WTC11 (cell line): ENCODE results near the gene MED22. TPM values are rescaled to one million over a fixed set of nuclear protein-coding genes. Genes with fewer than 3 reads are reported as not detected.

Experiments
- ATAC-seq: fragments of 200-7000 bp; cut with Tn5 transposase; 2 replicates; pipeline ENCODE4 v1.10.0; 2021; ENCODE audit warnings: mild to moderate bottlenecking, moderate library complexity
- CTCF ChIA-PET: fragments of 300-600 bp; sonication (Branson Sonifier 250); formaldehyde crosslinking; loops from one replicate; lab custom pipeline; 2021; ENCODE audit warnings: antibody characterized with exemption; lab: Charles Lee
- POLR2A ChIA-PET: fragments of 350-600 bp; sonication (Branson Sonifier 250); formaldehyde crosslinking; loops from one replicate; lab custom pipeline; 2021; ENCODE audit warnings: antibody characterized with exemption; lab: Charles Lee
- DNase-seq: peaks from one replicate; pipeline ENCODE4 v3.0.0; 2021; ENCODE audit warnings: low spot score
- H3K27ac Mint-ChIP-seq: 2 replicates; pipeline ENCODE4 v1.8.0; 2021; ENCODE audit warnings: mixed read lengths
- H3K27me3 Mint-ChIP-seq: 2 replicates; pipeline ENCODE4 v1.8.0; 2021; ENCODE audit warnings: low read depth, mild to moderate bottlenecking, moderate library complexity, mixed read lengths
- H3K36me3 Mint-ChIP-seq: 2 replicates; pipeline ENCODE4 v1.8.0; 2021; ENCODE audit warnings: mixed read lengths
- H3K4me1 Mint-ChIP-seq: 2 replicates; pipeline ENCODE4 v1.8.0; 2022; ENCODE audit warnings: mixed read lengths
- H3K4me3 Mint-ChIP-seq: 2 replicates; pipeline ENCODE4 v1.8.0; 2021; ENCODE audit warnings: mild to moderate bottlenecking, moderate library complexity, mixed read lengths
- H3K9me3 Mint-ChIP-seq: 2 replicates; pipeline ENCODE4 v1.8.0; 2021; ENCODE audit warnings: mixed read lengths
- CREB1 ChIP-seq: sonication (generic); formaldehyde crosslinking; IDR thresholded peaks from 2 replicates; pipeline ENCODE4 v1.8.0; 2023; ENCODE audit warnings: mild to moderate bottlenecking, missing genetic modification reagents
- ELF4 ChIP-seq: sonication (generic); formaldehyde crosslinking; IDR thresholded peaks from 2 replicates; pipeline ENCODE4 v1.8.1; 2022; ENCODE audit warnings: low read depth, mild to moderate bottlenecking, moderate library complexity, missing genetic modification reagents
- GTF2I ChIP-seq: fragments of 250-450 bp; sonication (Bioruptor Pico); conservative IDR thresholded peaks from 2 replicates; pipeline ENCODE4 v1.4.0; 2021; ENCODE audit warnings: mild to moderate bottlenecking
- HMGA2 ChIP-seq: fragments of 250-450 bp; sonication (Bioruptor Pico); IDR thresholded peaks from 2 replicates; pipeline ENCODE4 v1.4.0; 2021; ENCODE audit warnings: mild to moderate bottlenecking, moderate library complexity
- JUN ChIP-seq: sonication (generic); formaldehyde crosslinking; IDR thresholded peaks from 2 replicates; pipeline ENCODE4 v1.8.0; 2023; ENCODE audit warnings: mild to moderate bottlenecking, missing genetic modification reagents
- MYBL2 ChIP-seq: sonication (generic); formaldehyde crosslinking; IDR thresholded peaks from 2 replicates; pipeline ENCODE4 v1.8.1; 2023; ENCODE audit warnings: mild to moderate bottlenecking, moderate library complexity, missing genetic modification reagents
- NR1H2 ChIP-seq: sonication (generic); formaldehyde crosslinking; IDR thresholded peaks from 2 replicates; pipeline ENCODE4 v1.9.0; 2021; ENCODE audit warnings: mild to moderate bottlenecking, moderate library complexity, missing genetic modification reagents
- NR2C2 ChIP-seq: sonication (generic); formaldehyde crosslinking; IDR thresholded peaks from 2 replicates; pipeline ENCODE4 v1.8.0; 2022; ENCODE audit warnings: mild to moderate bottlenecking, missing genetic modification reagents
- NR3C1 ChIP-seq: sonication (generic); formaldehyde crosslinking; conservative IDR thresholded peaks from 2 replicates; pipeline ENCODE4 v1.8.1; 2023; ENCODE audit warnings: low read depth, mild to moderate bottlenecking, missing genetic modification reagents
- RELA ChIP-seq: sonication (generic); formaldehyde crosslinking; IDR thresholded peaks from 2 replicates; pipeline ENCODE4 v1.8.1; 2022; ENCODE audit warnings: missing genetic modification reagents, mild to moderate bottlenecking, borderline replicate concordance
- RORB ChIP-seq: fragments of 250-450 bp; sonication (Bioruptor Pico); IDR thresholded peaks from 2 replicates; pipeline ENCODE4 v1.9.0; 2021; ENCODE audit warnings: mild to moderate bottlenecking
- SOX15 ChIP-seq: fragments of 250-450 bp; sonication (Bioruptor Pico); IDR thresholded peaks from 2 replicates; pipeline ENCODE4 v1.9.0; 2021; ENCODE audit warnings: mild to moderate bottlenecking
- TCF7 ChIP-seq: sonication (generic); formaldehyde crosslinking; IDR thresholded peaks from 2 replicates; pipeline ENCODE4 v1.8.0; 2022; ENCODE audit warnings: mild to moderate bottlenecking, low read depth, missing genetic modification reagents, moderate library complexity
- TEAD1 ChIP-seq: sonication (generic); formaldehyde crosslinking; IDR thresholded peaks from 2 replicates; pipeline ENCODE4 v1.8.0; 2022; ENCODE audit warnings: mild to moderate bottlenecking, missing genetic modification reagents
- ZNF138 ChIP-seq: sonication (generic); formaldehyde crosslinking; conservative IDR thresholded peaks from 2 replicates; pipeline ENCODE4 v1.8.1; 2022; ENCODE audit warnings: mild to moderate bottlenecking, moderate library complexity, missing genetic modification reagents
- ZNF232 ChIP-seq: sonication (generic); formaldehyde crosslinking; IDR thresholded peaks from 2 replicates; pipeline ENCODE4 v1.8.0; 2022; ENCODE audit warnings: mild to moderate bottlenecking, missing genetic modification reagents
- ZNF263 ChIP-seq: sonication (generic); formaldehyde crosslinking; IDR thresholded peaks from 2 replicates; pipeline ENCODE4 v1.8.1; 2022; ENCODE audit warnings: low read depth, mild to moderate bottlenecking, moderate library complexity, missing genetic modification reagents
- ZNF317 ChIP-seq: sonication (generic); formaldehyde crosslinking; IDR thresholded peaks from 2 replicates; pipeline ENCODE4 v1.8.1; 2023; ENCODE audit warnings: low read depth, mild to moderate bottlenecking, moderate library complexity, missing genetic modification reagents, borderline replicate concordance
- ZNF416 ChIP-seq: fragments of 250-450 bp; sonication (Bioruptor Pico); IDR thresholded peaks from 2 replicates; pipeline ENCODE4 v1.9.0; 2021; ENCODE audit warnings: mild to moderate bottlenecking, inconsistent platforms
- ZNF671 ChIP-seq: fragments of 250-450 bp; sonication (Bioruptor Pico); IDR thresholded peaks from 2 replicates; pipeline ENCODE4 v1.8.0; 2021; ENCODE audit warnings: mild to moderate bottlenecking
- total RNA-seq: library from RNA; stranded (reverse); gene quantifications from 3 replicates; pipeline ENCODE4 v1.2.3, GENCODE V29; 2021
- TF ChIP-seq, protein P1 (sequence below): sonication (generic); formaldehyde crosslinking; IDR thresholded peaks from 2 replicates; pipeline ENCODE4 v1.8.1; 2023; ENCODE audit warnings: mild to moderate bottlenecking, missing genetic modification reagents, borderline replicate concordance
- TF ChIP-seq, protein P2 (sequence below): fragments of 200-600 bp; IDR thresholded peaks from 2 replicates; pipeline ENCODE4 v1.8.0; 2022; ENCODE audit warnings: antibody characterized with exemption
- TF ChIP-seq, protein P3 (sequence below): sonication (generic); formaldehyde crosslinking; IDR thresholded peaks from 2 replicates; pipeline ENCODE4 v1.8.1; 2022; ENCODE audit warnings: mild to moderate bottlenecking, moderate library complexity, missing genetic modification reagents
- TF ChIP-seq, protein P4 (sequence below): sonication (generic); formaldehyde crosslinking; IDR thresholded peaks from 2 replicates; pipeline ENCODE4 v1.8.1; 2022; ENCODE audit warnings: low read depth, mild to moderate bottlenecking, moderate library complexity, missing genetic modification reagents, borderline replicate concordance
- TF ChIP-seq, protein P5 (sequence below): fragments of 250-450 bp; sonication (Bioruptor Pico); IDR thresholded peaks from 2 replicates; pipeline ENCODE4 v1.9.0; 2021; ENCODE audit warnings: mild to moderate bottlenecking
- TF ChIP-seq, protein P6 (sequence below): sonication (generic); formaldehyde crosslinking; IDR thresholded peaks from 2 replicates; pipeline ENCODE4 v1.8.0; 2023; ENCODE audit warnings: missing genetic modification reagents
- TF ChIP-seq, protein P7 (sequence below): sonication (generic); formaldehyde crosslinking; IDR thresholded peaks from 2 replicates; pipeline ENCODE4 v1.8.1; 2022; ENCODE audit warnings: missing genetic modification reagents, borderline replicate concordance

MED22 gene
- total RNA-seq, 1 experiment from 2014 or later: 59.5 TPM

DNA sequence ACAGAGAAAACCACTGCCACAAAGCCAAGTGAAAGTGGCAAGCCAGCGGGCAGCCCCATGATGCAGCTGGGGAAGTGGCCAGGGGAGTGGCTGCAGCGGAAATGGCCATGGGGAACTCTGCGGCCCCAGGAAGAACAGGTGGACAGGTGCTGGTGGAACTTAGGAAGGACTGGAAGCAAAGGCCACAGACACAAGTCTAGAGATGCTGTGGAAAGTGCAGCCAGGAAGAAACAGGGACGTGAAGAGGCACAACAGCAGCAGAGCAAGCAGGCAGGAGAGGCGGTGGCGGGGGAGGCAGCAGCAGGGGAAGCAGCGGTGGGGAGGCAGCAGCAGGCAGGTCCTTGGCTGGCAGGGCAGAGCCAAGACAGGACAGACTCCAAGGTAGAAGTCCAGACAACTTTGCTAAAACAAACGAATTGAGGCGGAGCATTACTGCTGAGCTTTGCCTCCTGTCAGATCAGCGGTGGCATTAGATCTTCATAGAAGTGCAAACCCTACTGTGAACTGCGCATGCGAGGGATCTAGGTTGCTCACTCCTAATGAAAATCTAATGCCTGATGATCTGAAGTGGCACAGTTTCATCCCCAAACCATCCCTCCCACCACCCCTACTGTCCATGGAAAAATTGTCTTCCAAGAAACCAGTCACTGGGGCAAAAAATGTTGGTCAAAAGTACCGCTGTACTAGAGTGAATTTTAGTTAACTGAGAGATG is 23.8 kb downstream of the MED22 start:
- ATAC-seq (no peak), DNase-seq (no peak)
- Mint-ChIP-seq H3K36me3 (peaks cover 12% of the 10 kb centered on the region; the same call in 1 of the 2 replicates), H3K9me3 (peaks cover 39% of the 10 kb centered on the region), H3K27ac (no peak overlapping the region), H3K27me3 (peaks cover 18% of the 10 kb centered on the region), H3K4me3 (no peak overlapping the region), H3K4me1 (no peaks in the 10 kb centered on the region; the same call in 1 of the 2 replicates)
- ChIA-PET POLR2A (no interaction called here), CTCF (no interaction called here)
- TF ChIP-seq, protein P1, sequence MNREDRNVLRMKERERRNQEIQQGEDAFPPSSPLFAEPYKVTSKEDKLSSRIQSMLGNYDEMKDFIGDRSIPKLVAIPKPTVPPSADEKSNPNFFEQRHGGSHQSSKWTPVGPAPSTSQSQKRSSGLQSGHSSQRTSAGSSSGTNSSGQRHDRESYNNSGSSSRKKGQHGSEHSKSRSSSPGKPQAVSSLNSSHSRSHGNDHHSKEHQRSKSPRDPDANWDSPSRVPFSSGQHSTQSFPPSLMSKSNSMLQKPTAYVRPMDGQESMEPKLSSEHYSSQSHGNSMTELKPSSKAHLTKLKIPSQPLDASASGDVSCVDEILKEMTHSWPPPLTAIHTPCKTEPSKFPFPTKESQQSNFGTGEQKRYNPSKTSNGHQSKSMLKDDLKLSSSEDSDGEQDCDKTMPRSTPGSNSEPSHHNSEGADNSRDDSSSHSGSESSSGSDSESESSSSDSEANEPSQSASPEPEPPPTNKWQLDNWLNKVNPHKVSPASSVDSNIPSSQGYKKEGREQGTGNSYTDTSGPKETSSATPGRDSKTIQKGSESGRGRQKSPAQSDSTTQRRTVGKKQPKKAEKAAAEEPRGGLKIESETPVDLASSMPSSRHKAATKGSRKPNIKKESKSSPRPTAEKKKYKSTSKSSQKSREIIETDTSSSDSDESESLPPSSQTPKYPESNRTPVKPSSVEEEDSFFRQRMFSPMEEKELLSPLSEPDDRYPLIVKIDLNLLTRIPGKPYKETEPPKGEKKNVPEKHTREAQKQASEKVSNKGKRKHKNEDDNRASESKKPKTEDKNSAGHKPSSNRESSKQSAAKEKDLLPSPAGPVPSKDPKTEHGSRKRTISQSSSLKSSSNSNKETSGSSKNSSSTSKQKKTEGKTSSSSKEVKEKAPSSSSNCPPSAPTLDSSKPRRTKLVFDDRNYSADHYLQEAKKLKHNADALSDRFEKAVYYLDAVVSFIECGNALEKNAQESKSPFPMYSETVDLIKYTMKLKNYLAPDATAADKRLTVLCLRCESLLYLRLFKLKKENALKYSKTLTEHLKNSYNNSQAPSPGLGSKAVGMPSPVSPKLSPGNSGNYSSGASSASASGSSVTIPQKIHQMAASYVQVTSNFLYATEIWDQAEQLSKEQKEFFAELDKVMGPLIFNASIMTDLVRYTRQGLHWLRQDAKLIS: no peak
- no peak for TF ChIP-seq ZNF232 (CRISPR knock-in tag)
- TF ChIP-seq SOX15 (CRISPR knock-in tag): no peak
- TF ChIP-seq ZNF671 (CRISPR knock-in tag): no peak
- TF ChIP-seq ZNF317: no peak
- TF ChIP-seq MYBL2 (CRISPR knock-in tag): no peak
- TF ChIP-seq NR3C1 (CRISPR knock-in tag): no peak
- TF ChIP-seq, protein P2, sequence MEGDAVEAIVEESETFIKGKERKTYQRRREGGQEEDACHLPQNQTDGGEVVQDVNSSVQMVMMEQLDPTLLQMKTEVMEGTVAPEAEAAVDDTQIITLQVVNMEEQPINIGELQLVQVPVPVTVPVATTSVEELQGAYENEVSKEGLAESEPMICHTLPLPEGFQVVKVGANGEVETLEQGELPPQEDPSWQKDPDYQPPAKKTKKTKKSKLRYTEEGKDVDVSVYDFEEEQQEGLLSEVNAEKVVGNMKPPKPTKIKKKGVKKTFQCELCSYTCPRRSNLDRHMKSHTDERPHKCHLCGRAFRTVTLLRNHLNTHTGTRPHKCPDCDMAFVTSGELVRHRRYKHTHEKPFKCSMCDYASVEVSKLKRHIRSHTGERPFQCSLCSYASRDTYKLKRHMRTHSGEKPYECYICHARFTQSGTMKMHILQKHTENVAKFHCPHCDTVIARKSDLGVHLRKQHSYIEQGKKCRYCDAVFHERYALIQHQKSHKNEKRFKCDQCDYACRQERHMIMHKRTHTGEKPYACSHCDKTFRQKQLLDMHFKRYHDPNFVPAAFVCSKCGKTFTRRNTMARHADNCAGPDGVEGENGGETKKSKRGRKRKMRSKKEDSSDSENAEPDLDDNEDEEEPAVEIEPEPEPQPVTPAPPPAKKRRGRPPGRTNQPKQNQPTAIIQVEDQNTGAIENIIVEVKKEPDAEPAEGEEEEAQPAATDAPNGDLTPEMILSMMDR: no peak
- TF ChIP-seq HMGA2 (CRISPR knock-in tag): no peak
- no peak for TF ChIP-seq TCF7 (CRISPR knock-in tag)
- no peak for TF ChIP-seq RELA (CRISPR knock-in tag)
- no peak for TF ChIP-seq GTF2I
- no peak for TF ChIP-seq TEAD1
- TF ChIP-seq CREB1 (CRISPR knock-in tag): no peak
- TF ChIP-seq, protein P3, sequence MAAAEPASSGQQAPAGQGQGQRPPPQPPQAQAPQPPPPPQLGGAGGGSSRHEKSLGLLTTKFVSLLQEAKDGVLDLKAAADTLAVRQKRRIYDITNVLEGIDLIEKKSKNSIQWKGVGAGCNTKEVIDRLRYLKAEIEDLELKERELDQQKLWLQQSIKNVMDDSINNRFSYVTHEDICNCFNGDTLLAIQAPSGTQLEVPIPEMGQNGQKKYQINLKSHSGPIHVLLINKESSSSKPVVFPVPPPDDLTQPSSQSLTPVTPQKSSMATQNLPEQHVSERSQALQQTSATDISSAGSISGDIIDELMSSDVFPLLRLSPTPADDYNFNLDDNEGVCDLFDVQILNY: no peak
- no peak for TF ChIP-seq ELF4
- TF ChIP-seq, protein P4, sequence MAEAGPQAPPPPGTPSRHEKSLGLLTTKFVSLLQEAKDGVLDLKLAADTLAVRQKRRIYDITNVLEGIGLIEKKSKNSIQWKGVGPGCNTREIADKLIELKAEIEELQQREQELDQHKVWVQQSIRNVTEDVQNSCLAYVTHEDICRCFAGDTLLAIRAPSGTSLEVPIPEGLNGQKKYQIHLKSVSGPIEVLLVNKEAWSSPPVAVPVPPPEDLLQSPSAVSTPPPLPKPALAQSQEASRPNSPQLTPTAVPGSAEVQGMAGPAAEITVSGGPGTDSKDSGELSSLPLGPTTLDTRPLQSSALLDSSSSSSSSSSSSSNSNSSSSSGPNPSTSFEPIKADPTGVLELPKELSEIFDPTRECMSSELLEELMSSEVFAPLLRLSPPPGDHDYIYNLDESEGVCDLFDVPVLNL: no peak

DNA sequence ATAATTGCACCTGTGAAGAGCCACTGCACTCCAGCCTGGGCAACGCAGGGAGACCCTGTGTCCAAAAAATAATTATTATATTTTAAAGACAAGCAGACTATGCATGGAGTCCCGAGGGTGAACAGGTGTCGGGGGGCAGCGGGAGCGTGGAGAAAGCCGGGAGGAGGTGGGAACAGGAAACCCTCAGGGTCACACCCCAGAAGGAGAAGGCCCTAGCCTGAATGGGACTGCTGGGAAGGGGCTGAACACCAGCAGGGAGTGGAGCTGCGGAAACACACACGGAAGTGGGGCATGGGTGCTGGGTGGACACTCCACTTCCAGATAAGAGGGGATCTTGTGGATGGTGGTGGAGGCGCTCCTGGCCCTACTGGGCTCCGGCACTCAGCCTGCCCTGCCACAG is 24.7 kb downstream of the MED22 start:
- peaks cover 30% of the 10 kb centered on the region for H3K9me3 Mint-ChIP-seq
- POLR2A ChIA-PET: no interaction called here
- ATAC-seq (no peak), DNase-seq (no peak)
- peaks cover 18% of the 10 kb centered on the region for H3K27me3 Mint-ChIP-seq
- CTCF ChIA-PET: interaction anchor here (0.7 to 1.8 kb wide), 3 partner anchors 19 to 137 kb away, joined by 3 to 5 read pairs (median 4); no protein-coding TSS in a partner anchor
- H3K4me1 Mint-ChIP-seq: no peaks in the 10 kb centered on the region
- H3K27ac Mint-ChIP-seq: no peak overlapping the region
- H3K4me3 Mint-ChIP-seq: no peak overlapping the region
- H3K36me3 Mint-ChIP-seq: peaks cover 12% of the 10 kb centered on the region; the same call in 1 of the 2 replicates
- no peak for TF ChIP-seq JUN
- no peak for TF ChIP-seq NR2C2
- TF ChIP-seq, protein P5, sequence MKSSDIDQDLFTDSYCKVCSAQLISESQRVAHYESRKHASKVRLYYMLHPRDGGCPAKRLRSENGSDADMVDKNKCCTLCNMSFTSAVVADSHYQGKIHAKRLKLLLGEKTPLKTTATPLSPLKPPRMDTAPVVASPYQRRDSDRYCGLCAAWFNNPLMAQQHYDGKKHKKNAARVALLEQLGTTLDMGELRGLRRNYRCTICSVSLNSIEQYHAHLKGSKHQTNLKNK: no peak
- TF ChIP-seq ZNF416 (CRISPR knock-in tag): no peak
- TF ChIP-seq, protein P6, sequence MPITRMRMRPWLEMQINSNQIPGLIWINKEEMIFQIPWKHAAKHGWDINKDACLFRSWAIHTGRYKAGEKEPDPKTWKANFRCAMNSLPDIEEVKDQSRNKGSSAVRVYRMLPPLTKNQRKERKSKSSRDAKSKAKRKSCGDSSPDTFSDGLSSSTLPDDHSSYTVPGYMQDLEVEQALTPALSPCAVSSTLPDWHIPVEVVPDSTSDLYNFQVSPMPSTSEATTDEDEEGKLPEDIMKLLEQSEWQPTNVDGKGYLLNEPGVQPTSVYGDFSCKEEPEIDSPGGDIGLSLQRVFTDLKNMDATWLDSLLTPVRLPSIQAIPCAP (CRISPR knock-in tag): no peak
- TF ChIP-seq ZNF138 (CRISPR knock-in tag): no peak
- TF ChIP-seq NR3C1 (CRISPR knock-in tag): no peak
- TF ChIP-seq RORB (CRISPR knock-in tag): no peak
- TF ChIP-seq GTF2I: no peak
- TF ChIP-seq ZNF263 (CRISPR knock-in tag): no peak
- no peak for TF ChIP-seq NR1H2
- TF ChIP-seq, protein P7, sequence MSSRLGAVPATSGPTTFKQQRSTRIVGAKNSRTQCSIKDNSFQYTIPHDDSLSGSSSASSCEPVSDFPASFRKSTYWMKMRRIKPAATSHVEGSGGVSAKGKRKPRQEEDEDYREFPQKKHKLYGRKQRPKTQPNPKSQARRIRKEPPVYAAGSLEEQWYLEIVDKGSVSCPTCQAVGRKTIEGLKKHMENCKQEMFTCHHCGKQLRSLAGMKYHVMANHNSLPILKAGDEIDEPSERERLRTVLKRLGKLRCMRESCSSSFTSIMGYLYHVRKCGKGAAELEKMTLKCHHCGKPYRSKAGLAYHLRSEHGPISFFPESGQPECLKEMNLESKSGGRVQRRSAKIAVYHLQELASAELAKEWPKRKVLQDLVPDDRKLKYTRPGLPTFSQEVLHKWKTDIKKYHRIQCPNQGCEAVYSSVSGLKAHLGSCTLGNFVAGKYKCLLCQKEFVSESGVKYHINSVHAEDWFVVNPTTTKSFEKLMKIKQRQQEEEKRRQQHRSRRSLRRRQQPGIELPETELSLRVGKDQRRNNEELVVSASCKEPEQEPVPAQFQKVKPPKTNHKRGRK (CRISPR knock-in tag): no peak
- TF ChIP-seq ZNF232 (CRISPR knock-in tag): no peak
